GM12875 (cell line): Measurements from ENCODE around the gene ZCCHC4.
"Not testable (repeated sequence)": the region's sequence is repeated elsewhere in the genome, so short reads cannot be mapped to it uniquely, and the experiment has no call there.

Experiments used
- H3K4me3 ChIP-seq: one replicate; pipeline ENCODE4 v1.5.1; 2011; ENCODE audit warnings: low read depth, low read length, control low read depth
- TF ChIP-seq, protein P1 (sequence below): IDR thresholded peaks from 2 replicates; pipeline ENCODE4 v1.5.1; 2011; ENCODE audit warnings: low read depth, mild to moderate bottlenecking, control low read depth, inconsistent platforms, low read length, moderate library complexity, borderline replicate concordance; ENCODE audit not compliant: insufficient read depth

ZCCHC4 gene

DNA sequence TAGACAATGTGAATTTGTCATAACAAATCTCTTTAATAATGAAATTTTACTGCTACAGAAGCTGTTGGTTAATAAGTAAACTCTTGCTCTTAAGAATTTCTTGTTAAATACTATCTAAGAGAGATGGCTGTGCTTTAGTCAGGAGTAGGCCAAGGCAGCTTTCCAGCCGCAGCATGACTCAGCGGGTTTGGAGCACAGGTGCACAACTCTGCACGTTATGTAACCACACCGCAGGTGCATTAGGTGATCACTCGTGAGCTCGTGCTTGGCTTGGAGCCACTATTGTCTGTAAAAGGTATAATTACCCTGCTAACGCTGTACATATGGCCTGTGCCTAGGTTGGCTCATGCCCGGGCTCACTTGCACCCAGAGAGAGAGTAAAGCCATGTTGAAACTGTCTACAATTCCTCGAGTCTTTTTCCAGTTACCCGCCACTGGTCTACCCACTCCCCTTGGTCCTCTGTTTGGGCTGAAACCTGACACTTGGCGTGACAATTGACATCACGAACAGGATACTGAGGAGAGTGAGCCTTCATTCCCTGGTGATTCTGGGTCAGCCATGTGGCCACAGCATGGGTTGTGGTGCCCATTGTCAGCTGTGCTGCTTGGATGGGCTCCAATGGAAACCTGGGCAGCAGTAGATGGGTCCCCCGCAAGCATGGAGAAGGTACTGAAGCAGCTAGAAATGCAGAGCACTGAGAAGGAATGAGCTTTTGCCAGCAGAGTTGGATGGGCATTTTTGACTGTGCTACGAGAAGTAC lies 46.1 kb downstream of the ZCCHC4 start:
- H3K4me3 ChIP-seq, result no peak overlapping the region
- TF ChIP-seq, protein P1, sequence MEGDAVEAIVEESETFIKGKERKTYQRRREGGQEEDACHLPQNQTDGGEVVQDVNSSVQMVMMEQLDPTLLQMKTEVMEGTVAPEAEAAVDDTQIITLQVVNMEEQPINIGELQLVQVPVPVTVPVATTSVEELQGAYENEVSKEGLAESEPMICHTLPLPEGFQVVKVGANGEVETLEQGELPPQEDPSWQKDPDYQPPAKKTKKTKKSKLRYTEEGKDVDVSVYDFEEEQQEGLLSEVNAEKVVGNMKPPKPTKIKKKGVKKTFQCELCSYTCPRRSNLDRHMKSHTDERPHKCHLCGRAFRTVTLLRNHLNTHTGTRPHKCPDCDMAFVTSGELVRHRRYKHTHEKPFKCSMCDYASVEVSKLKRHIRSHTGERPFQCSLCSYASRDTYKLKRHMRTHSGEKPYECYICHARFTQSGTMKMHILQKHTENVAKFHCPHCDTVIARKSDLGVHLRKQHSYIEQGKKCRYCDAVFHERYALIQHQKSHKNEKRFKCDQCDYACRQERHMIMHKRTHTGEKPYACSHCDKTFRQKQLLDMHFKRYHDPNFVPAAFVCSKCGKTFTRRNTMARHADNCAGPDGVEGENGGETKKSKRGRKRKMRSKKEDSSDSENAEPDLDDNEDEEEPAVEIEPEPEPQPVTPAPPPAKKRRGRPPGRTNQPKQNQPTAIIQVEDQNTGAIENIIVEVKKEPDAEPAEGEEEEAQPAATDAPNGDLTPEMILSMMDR, result no peak

DNA sequence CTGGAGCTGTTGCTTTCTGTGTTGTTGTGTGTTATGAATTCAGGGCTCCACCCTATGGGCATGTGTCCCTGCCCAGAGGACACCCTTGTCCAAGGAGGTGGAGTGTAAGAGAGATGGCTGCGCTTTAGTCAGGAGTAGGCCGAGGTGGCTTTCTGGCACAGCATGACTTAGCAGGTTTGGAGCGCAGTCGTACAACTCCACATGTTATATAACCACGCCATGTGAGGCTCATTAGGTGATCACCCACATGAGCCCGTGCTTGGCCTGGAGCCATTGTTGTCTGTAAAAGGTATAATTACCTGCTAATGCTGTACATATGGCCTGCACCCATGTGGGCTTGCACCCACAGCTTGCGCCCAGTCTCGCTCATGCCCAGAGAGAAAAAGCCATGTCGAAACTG lies 48.7 kb downstream of the ZCCHC4 start:
- no peak overlapping the region for H3K4me3 ChIP-seq
- TF ChIP-seq, protein P1, result no peak

DNA sequence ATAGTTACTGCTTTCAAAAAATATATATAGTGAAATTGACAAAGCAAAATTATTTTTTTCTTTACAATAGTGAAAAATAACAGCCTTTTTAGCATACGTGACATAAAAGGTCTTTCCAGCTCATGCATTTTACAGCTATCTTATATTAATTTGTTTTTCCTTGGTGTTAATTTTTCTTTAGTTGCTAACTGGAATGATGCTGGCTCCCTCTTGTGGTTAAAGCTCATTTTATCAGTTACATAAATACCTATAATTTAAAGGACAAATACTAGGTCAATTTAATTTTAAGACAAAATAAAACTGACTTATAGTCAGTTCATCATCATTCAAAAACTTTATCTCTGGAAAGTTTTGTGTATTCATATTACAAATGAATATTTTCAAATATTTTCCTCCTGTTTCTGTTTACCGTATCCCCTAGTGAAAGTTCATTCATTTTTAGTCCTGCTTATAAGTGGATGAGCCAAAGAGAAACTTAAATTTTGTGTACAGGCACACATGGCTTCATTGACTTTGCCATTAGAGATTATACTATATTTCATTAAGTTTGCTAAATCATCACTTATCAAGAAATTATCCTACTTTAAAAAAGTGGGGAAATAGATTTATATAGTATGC lies 54.5 kb downstream of the ZCCHC4 start:
- H3K4me3 ChIP-seq, result no peak overlapping the region
- TF ChIP-seq, protein P1, result peak; percentile 15; the same call in 1 of the 2 replicates

DNA sequence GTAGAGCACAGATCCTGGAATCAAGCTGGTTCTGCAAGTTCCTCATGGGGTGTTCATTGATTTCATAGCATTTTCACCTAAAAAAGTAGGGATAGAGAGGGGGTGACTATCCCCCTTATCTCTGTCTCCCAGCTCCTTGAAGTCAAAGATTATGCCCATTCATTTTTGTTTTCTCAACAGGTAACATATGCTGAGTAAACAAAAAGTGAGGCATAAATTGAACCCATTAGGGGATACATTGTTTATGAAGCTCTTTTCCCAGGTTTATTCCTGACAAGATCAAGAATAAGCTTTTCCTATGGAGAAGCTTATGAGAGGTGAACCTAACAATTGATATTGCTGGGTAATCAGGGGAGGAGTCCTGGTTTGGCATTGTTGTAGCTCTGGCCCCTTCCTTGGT lies 55.3 kb downstream of the ZCCHC4 start:
- TF ChIP-seq, protein P1, result no peak
- no peak overlapping the region for H3K4me3 ChIP-seq

DNA sequence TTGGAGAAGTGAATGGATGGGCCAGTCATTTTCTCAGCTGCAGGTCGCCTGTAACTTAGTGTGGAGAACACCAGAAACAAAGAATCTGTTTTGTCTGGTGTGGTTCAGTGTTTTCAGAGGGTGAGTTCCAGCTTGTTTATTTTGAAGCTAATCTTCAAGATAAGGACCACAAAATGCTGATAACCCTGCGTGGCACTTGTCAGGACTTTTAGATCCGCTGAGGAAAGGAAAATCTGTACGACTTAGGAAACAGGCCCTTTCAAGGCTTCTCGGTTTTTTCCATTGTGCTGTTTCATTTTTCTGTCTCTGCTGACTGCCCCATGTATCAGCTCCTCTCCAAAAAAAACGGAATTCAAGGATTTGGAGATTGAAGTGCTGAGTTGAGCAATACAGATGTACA lies 55.7 kb downstream of the ZCCHC4 start:
- H3K4me3 ChIP-seq, result no peak overlapping the region

DNA sequence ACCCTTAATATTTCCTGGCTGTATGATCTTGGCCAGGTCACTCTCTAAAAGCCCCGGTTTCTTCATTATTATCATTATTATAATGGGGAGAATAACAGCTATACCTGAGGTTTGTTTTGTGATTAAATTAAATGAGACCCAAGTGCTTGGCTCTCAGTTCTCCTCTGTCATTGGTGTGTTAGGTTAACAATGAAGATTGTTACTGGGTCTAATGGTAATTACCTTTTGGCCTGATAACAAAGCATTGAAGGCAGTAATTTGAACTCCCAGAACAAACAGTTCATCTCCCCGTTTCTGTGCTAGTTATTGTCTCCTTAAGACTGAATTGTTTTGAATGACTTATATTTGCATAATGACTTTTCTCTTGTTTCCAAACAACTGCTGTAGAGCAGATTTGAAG lies 57.7 kb downstream of the ZCCHC4 start:
- H3K4me3 ChIP-seq, result no peak overlapping the region

More for the DNA sequence above, 55.7 kb downstream of the ZCCHC4 start:
- TF ChIP-seq, protein P1, result no peak

DNA sequence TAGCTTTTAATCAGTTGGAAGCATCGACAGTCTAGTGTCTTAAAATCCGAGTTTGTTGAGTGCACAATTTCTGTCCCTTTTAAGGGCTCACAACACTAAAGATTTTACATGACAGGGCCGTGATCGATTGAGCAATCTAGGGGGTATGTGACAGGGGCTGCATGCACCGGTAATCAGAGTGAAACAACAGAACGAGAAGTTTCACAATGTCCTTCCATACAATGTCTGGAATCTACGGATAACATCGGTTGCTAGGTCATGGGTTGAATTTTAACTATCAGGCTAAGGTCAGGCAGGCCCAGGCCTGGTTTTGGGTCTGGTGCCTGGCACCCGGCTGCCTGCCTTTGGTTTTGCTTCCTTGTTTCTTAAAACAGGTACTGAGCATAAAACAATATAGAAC lies 60.0 kb downstream of the ZCCHC4 start:
- not testable (repeated sequence) for H3K4me3 ChIP-seq

More for the DNA sequence above, 57.7 kb downstream of the ZCCHC4 start:
- TF ChIP-seq, protein P1, result no peak
